H1 (cell line): ENCODE data around the gene PLA2G4F. TPM values are rescaled to one million over a fixed set of nuclear protein-coding genes. Genes with fewer than 3 reads are reported as not detected.

ENCODE experiments used
- CTCF ChIA-PET: fragments of 300-600 bp; sonication (Branson Sonifier 250); formaldehyde crosslinking; loops from one replicate; lab custom pipeline; 2021; ENCODE audit not compliant: partially characterized antibody; lab: Charles Lee
- POLR2A ChIA-PET: fragments of 300-600 bp; sonication (Branson Sonifier 250); formaldehyde crosslinking; loops from one replicate; lab custom pipeline; 2021; ENCODE audit warnings: inconsistent platforms; ENCODE audit not compliant: partially characterized antibody; lab: Charles Lee
- DNase-seq, 2 experiments: peaks; one replicate each; pipeline versions ENCODE4 v3.0.0 to v3.0.0-alpha.2; 2010 to 2022; ENCODE audit warnings: low spot score in 2 of 2, low read depth in 1 of 2, mixed read lengths in 1 of 2
- FAIRE-seq: peaks from 2 replicates; lab custom pipeline; 2011; peaks lifted over from hg19 to GRCh38; lab: Jason Lieb, UNC
- H2AFZ ChIP-seq: 2 replicates; pipeline ENCODE4 v1.8.1; 2012; ENCODE audit warnings: low read length, inconsistent platforms
- H2AK5ac ChIP-seq: 2 replicates; pipeline ENCODE4 v1.6.1; 2013; ENCODE audit warnings: low read depth, low read length
- H2BK120ac ChIP-seq: replicated peaks from 2 replicates; pipeline ENCODE3; 2013; ENCODE audit warnings: low read depth, low read length, inconsistent platforms
- H2BK12ac ChIP-seq: 2 replicates; pipeline ENCODE4 v1.6.1; 2013; ENCODE audit warnings: low read depth, low read length
- H2BK15ac ChIP-seq: 2 replicates; pipeline ENCODE4 v1.6.1; 2013; ENCODE audit warnings: low read length
- H2BK20ac ChIP-seq: 2 replicates; pipeline ENCODE4 v1.6.1; 2013; ENCODE audit warnings: low read length
- H2BK5ac ChIP-seq: 2 replicates; pipeline ENCODE4 v1.6.1; 2013; ENCODE audit warnings: low read depth, low read length
- H3K14ac ChIP-seq: 2 replicates; pipeline ENCODE4 v1.6.1; 2013; ENCODE audit warnings: inconsistent platforms; ENCODE audit not compliant: insufficient read length
- H3K18ac ChIP-seq: 2 replicates; pipeline ENCODE4 v1.6.1; 2013; ENCODE audit warnings: low read length; ENCODE audit errors: extremely low read depth
- H3K23ac ChIP-seq: 2 replicates; pipeline ENCODE4 v1.6.1; 2013; ENCODE audit warnings: inconsistent platforms; ENCODE audit not compliant: insufficient read length
- H3K23me2 ChIP-seq: 2 replicates; pipeline ENCODE4 v1.6.1; 2013; ENCODE audit warnings: low read depth, low read length
- H3K27ac ChIP-seq: 2 replicates; pipeline ENCODE4 v1.6.1; 2011; ENCODE audit warnings: low read depth, low read length, inconsistent platforms
- H3K27me3 ChIP-seq, 4 experiments: replicated peaks in 1 of 4; 1 replicate in 1 of 4; 2 replicates in 3 of 4; pipeline versions ENCODE4 v1.6.1 to v1.8.1; 2011 to 2013; ENCODE audit warnings: low read length in 3 of 4, mild to moderate bottlenecking in 3 of 4, inconsistent platforms in 2 of 4, mixed read lengths in 2 of 4, moderate library complexity in 1 of 4; ENCODE audit not compliant: control insufficient read depth in 3 of 4, insufficient read depth in 3 of 4; ENCODE audit errors: extremely low read depth in 1 of 4
- H3K36me3 ChIP-seq, 4 experiments: 2 replicates each; pipeline versions ENCODE4 v1.6.1 to v1.8.1; 2011 to 2013; ENCODE audit warnings: mild to moderate bottlenecking in 4 of 4, low read length in 3 of 4, moderate library complexity in 2 of 4, control low read depth in 1 of 4, inconsistent platforms in 1 of 4; ENCODE audit not compliant: insufficient read depth in 4 of 4, control insufficient read depth in 2 of 4
- H3K4ac ChIP-seq: replicated peaks from 2 replicates; pipeline ENCODE3; 2013; ENCODE audit warnings: low read length, low read depth, mixed read lengths, inconsistent platforms; ENCODE audit not compliant: insufficient read length
- H3K4me1 ChIP-seq, 4 experiments: replicated peaks in 1 of 4; 1 replicate in 1 of 4; 2 replicates in 3 of 4; pipeline versions ENCODE4 v1.6.1 to v1.8.1; 2011 to 2013; ENCODE audit warnings: low read length in 3 of 4, inconsistent platforms in 2 of 4, mixed read lengths in 1 of 4; ENCODE audit not compliant: insufficient read depth in 4 of 4, control insufficient read depth in 3 of 4
- H3K4me2 ChIP-seq, 2 experiments: 2 replicates each; pipeline versions ENCODE4 v1.6.1 to v1.8.1; 2011 to 2013; ENCODE audit warnings: low read depth in 2 of 2, low read length in 2 of 2, control low read depth in 1 of 2, inconsistent platforms in 1 of 2, mild to moderate bottlenecking in 1 of 2; ENCODE audit not compliant: insufficient read depth in 1 of 2
- H3K4me3 ChIP-seq, 4 experiments: fragments of 200-600, 300-600 bp in 1 of 4; sonication (generic), shearing (Covaris generic), sonication (Bioruptor Twin) in 1 of 4; 2 replicates each; pipeline versions ENCODE4 v1.5.1 to v1.8.1; 2011 to 2016; ENCODE audit warnings: low read length in 4 of 4, low read depth in 3 of 4, control low read depth in 2 of 4, inconsistent platforms in 2 of 4, mild to moderate bottlenecking in 2 of 4, mixed read lengths in 1 of 4, moderate library complexity in 1 of 4; ENCODE audit not compliant: insufficient read depth in 2 of 4; ENCODE audit errors: extremely low read depth in 1 of 4
- H3K56ac ChIP-seq: replicated peaks from 2 replicates; pipeline ENCODE3; 2013; ENCODE audit warnings: low read depth, mild to moderate bottlenecking, mixed read lengths, low read length, inconsistent platforms; ENCODE audit not compliant: insufficient read length
- H3K79me1 ChIP-seq: 2 replicates; pipeline ENCODE4 v1.6.1; 2013; ENCODE audit warnings: low read depth, low read length, control low read depth
- H3K79me2 ChIP-seq, 2 experiments: 2 replicates each; pipeline versions ENCODE4 v1.6.1 to v1.8.1; 2012 to 2013; ENCODE audit warnings: low read length in 2 of 2, mild to moderate bottlenecking in 2 of 2, inconsistent platforms in 1 of 2; ENCODE audit not compliant: insufficient read depth in 2 of 2, control insufficient read depth in 1 of 2
- H3K9ac ChIP-seq, 4 experiments: replicated peaks in 1 of 4; 1 replicate in 1 of 4; 2 replicates in 3 of 4; pipeline versions ENCODE4 v1.6.1 to v1.8.1; 2011 to 2013; ENCODE audit warnings: low read depth in 3 of 4, low read length in 3 of 4, control low read depth in 2 of 4, mild to moderate bottlenecking in 2 of 4, moderate library complexity in 2 of 4, inconsistent platforms in 1 of 4; ENCODE audit errors: extremely low read depth in 1 of 4
- H3K9me3 ChIP-seq, 2 experiments: 2 replicates each; pipeline versions ENCODE4 v1.6.1 to v1.8.1; 2012 to 2013; ENCODE audit warnings: mild to moderate bottlenecking in 2 of 2, moderate library complexity in 2 of 2, control low read depth in 1 of 2, inconsistent platforms in 1 of 2, low read depth in 1 of 2, low read length in 1 of 2, mixed read lengths in 1 of 2; ENCODE audit not compliant: insufficient read depth in 2 of 2
- H4K20me1 ChIP-seq, 2 experiments: replicated peaks in 1 of 2; 2 replicates each; pipeline versions ENCODE3 to v1.8.1; 2011 to 2013; ENCODE audit warnings: inconsistent platforms in 2 of 2, low read length in 2 of 2, mild to moderate bottlenecking in 1 of 2; ENCODE audit not compliant: insufficient read depth in 2 of 2, control insufficient read depth in 1 of 2
- H4K5ac ChIP-seq: 2 replicates; pipeline ENCODE4 v1.6.1; 2013; ENCODE audit warnings: low read length, low read depth, mixed read lengths, inconsistent platforms; ENCODE audit not compliant: insufficient read length
- H4K8ac ChIP-seq: 2 replicates; pipeline ENCODE4 v1.8.0; 2013; ENCODE audit warnings: mild to moderate bottlenecking, moderate library complexity, low read length, inconsistent platforms; ENCODE audit not compliant: insufficient read depth; ENCODE audit errors: extremely low read depth
- H4K91ac ChIP-seq: replicated peaks from 2 replicates; pipeline ENCODE3; 2013; ENCODE audit warnings: low read length, mixed read lengths, inconsistent platforms; ENCODE audit not compliant: insufficient read length
- ATF3 ChIP-seq: IDR thresholded peaks from 2 replicates; pipeline ENCODE4 v1.6.1; 2011; ENCODE audit warnings: low read depth, mild to moderate bottlenecking, low read length; ENCODE audit not compliant: insufficient read depth
- EGR1 ChIP-seq: IDR thresholded peaks from 2 replicates; pipeline ENCODE4 v1.6.1; 2011; ENCODE audit warnings: low read depth, low read length, borderline replicate concordance
- POLR2A ChIP-seq, 2 experiments: IDR thresholded peaks; 1 replicate in 1 of 2; 2 replicates in 1 of 2; pipeline ENCODE4 v1.6.1; 2011; ENCODE audit warnings: low read depth in 2 of 2, low read length in 2 of 2, mild to moderate bottlenecking in 2 of 2; ENCODE audit errors: control extremely low read depth in 1 of 2
- POU5F1 ChIP-seq: IDR thresholded peaks from 2 replicates; pipeline ENCODE4 v1.6.1; 2011; ENCODE audit warnings: low read depth, mild to moderate bottlenecking, low read length, moderate library complexity
- RXRA ChIP-seq: IDR thresholded peaks from 2 replicates; pipeline ENCODE4 v1.6.1; 2011; ENCODE audit warnings: low read depth, mild to moderate bottlenecking, low read length, moderate library complexity; ENCODE audit not compliant: insufficient read depth
- SP2 ChIP-seq: IDR thresholded peaks from 2 replicates; pipeline ENCODE4 v1.6.1; 2012; ENCODE audit warnings: mild to moderate bottlenecking, low read length, inconsistent platforms
- WGBS, 2 experiments: shearing (Covaris generic) in 1 of 2; methylation state at CpG; one replicate each; pipeline versions ENCODE4 v1.1.6 to v1.1.7; 2013 to 2015; ENCODE audit warnings: low lambda C conversion rate in 2 of 2, mixed read lengths in 2 of 2, inconsistent platforms in 1 of 2, low coverage in 1 of 2, missing lambda C conversion rate in 1 of 2; ENCODE audit not compliant: insufficient replicate concordance in 2 of 2, insufficient coverage in 1 of 2, insufficient read length in 1 of 2; ENCODE audit errors: extremely low coverage in 1 of 2, missing lambda C conversion rate in 1 of 2; 5-methylcytosine and 5-hydroxymethylcytosine counted together
- polyA plus RNA-seq, 7 experiments: library from polyadenylated mRNA; depleted of rRNA in 3 of 7; stranded (reverse) in 5 of 7; unstranded in 2 of 7; fragments of >200 nt in 5 of 7; fragments of 200-250 nt in 2 of 7; gene quantifications; 1 replicate in 5 of 7; 2 replicates in 1 of 7; 4 replicates in 1 of 7; pipeline versions ENCODE4 v1.2.1 to v1.2.3, GENCODE V29; 2011 to 2013; ENCODE audit warnings: missing spikeins in 2 of 7, mixed read lengths in 2 of 7
- total RNA-seq: library from RNA; stranded (reverse); fragmentation: NEBNext Ultra II Directional; extraction: Animal tissue kit (Norgen Biotek cat#: 25700); gene quantifications from 2 replicates; pipeline ENCODE4 v1.2.1, GENCODE V29; 2021

The PLA2G4F gene
- total and polyA plus RNA-seq, 2 of the 8 experiments (the other 6 are each of a cell fraction or from before 2014, with no cell fraction given), result not detected

DNA sequence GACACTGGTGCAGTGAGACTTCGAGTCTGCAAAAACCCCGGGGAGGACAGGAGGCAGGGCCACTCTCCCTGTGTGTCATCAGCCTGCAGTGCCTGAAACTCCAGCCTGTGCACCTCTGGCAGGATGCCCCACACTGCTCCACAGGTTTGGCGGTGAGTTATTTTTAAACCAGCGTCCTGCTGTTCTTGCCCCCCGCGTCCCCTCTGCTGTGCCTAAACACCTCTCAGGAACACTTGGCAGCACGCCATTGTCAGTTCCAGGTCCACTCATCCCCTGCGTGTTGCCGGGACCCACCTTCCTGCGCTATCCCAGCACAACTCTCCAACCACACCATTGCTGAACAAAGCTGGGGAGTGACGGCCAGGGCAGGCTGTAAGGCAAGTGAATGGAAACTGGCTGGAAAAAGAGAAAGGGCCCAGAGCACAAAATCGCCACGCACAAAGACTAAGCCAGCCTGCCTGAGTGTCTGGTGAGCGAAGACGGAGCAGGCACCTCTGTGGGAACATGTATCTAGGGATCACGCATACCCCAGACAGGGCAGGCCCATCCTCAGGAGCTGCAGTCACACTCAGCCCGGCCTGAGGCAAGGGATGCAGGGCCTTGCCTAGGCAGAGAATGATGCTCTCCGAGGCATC, 3.1 kb upstream of the PLA2G4F start:
- Histone ChIP-seq H4K91ac (no peak overlapping the region), H3K23me2 (no peaks in the 10 kb centered on the region), H3K9me3 (no peaks in the 10 kb centered on the region), H3K23ac (no peak overlapping the region), H3K4me2 (no peak overlapping the region), H4K5ac (no peak overlapping the region), H4K8ac (no peak overlapping the region), H2AFZ (no peak overlapping the region), H2BK5ac (no peak overlapping the region), H3K27me3 (no peaks in the 10 kb centered on the region), H3K56ac (no peak overlapping the region), H2BK15ac (no peak overlapping the region), H3K9ac (no peak overlapping the region), H3K79me1 (no peaks in the 10 kb centered on the region), H3K4me3 (no peak overlapping the region), H2AK5ac (no peak overlapping the region), H2BK20ac (no peak overlapping the region), H3K27ac (no peak overlapping the region), H4K20me1 (peaks cover 3 to 6% of the 10 kb centered on the region in 2 experiments), H2BK12ac (no peak overlapping the region), H3K14ac (no peak overlapping the region), H3K18ac (no peak overlapping the region), H3K79me2 (no peaks in the 10 kb centered on the region), H3K4ac (no peak overlapping the region), H3K4me1 (no peaks in the 10 kb centered on the region), H3K36me3 (peaks cover 11 to 42% (median 26%) of the 10 kb centered on the region in 4 experiments), H2BK120ac (no peak overlapping the region)
- DNase-seq, result no peak
- ChIA-PET CTCF (no interaction called here), POLR2A (interaction anchor here (1.5 kb wide), 1 partner anchor 10 kb away, joined by 3 read pairs; no protein-coding TSS in a partner anchor)
- TF ChIP-seq RXRA (no peak), SP2 (no peak), POLR2A (IDR thresholded peaks at IDR 0.05; ENCODE audit: control extremely low read depth in 1 of 2, low read depth in 2 of 2, low read length in 2 of 2) (no peak), POU5F1 (no peak), EGR1 (no peak), ATF3 (no peak)
- WGBS, 2 experiments, result 91% methylated on average over 18 of the region's 18 CpGs; no CpG with 5 or more reads in 1 of the 2 experiments
- FAIRE-seq, result no peak
